Stimulated activated CD8-positive, alpha-beta memory T cell treated with anti-CD3 and anti-CD28 coated beads, Interleukin-15, amount 100 ng/mL, for 4 hours (primary cell): Measurements from ENCODE around the gene C9orf72.
A peak's percentile ranks its signal among the peaks of the same experiment; 100 is the strongest.

Source experiments
- DNase-seq, 2 donors: peaks; one replicate each; pipeline ENCODE4 v3.0.0-alpha.2; 2020; ENCODE audit warnings: low read depth in 2 of 2

C9orf72 gene

DNA sequence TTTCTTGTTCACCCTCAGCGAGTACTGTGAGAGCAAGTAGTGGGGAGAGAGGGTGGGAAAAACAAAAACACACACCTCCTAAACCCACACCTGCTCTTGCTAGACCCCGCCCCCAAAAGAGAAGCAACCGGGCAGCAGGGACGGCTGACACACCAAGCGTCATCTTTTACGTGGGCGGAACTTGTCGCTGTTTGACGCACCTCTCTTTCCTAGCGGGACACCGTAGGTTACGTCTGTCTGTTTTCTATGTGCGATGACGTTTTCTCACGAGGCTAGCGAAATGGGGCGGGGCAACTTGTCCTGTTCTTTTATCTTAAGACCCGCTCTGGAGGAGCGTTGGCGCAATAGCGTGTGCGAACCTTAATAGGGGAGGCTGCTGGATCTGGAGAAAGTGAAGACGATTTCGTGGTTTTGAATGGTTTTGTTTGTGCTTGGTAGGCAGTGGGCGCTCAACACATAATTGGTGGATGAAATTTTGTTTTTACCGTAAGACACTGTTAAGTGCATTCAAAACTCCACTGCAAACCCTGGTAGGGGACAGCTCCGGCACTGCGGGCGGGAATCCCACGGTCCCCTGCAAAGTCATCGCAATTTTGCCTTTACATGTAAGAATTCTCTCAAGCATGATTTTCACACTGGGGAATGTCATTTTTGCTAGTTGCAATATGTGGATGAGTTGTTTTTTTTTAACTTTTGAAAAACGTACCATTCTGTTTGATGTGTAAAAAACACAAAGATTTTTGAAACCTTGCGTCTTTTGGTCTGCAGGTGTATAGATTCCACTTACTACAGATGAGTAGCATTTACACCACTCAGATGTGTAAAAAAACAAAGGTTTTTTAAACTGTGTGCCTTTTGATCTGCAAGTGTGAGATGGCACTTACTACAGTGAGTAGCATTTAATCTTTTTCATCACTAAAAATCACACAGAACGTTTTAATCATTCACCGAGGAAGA lies 631 bp upstream of the C9orf72 start:
- DNase-seq: peak; percentile 83 to 97

DNA sequence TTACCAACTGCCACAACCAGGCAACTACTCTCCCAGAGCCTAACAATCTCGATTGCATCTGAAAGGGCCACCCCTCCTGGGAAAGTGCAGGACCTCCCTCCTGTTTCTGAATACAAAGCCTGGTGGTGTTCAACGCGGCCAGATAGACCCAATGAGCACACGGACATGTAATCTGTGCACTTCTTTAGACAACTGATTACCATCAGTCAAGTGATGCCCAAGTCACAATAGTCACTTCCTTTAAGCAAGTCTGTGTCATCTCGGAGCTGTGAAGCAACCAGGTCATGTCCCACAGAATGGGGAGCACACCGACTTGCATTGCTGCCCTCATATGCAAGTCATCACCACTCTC lies 739 bp downstream of the C9orf72 start:
- DNase-seq: no peak

DNA sequence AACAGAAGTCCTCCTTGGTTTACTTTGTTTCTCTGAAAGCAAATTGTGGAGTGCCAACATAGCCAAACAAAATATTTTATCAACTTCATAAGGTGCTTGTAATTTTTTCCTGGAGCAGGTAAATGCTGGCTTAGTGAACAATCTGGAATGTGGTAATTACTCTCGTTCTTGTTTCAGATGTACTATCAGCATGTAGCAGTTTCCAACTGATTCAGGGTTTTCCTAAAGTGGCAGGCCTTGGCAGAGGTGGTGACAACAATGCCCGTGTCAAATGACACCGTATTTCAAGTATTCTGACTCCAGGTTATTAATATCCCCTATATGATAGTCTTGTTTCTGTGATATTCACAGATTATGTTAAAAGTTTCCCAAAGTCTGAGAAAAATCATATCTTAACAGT lies 1.2 kb downstream of the C9orf72 start:
- no peak for DNase-seq

DNA sequence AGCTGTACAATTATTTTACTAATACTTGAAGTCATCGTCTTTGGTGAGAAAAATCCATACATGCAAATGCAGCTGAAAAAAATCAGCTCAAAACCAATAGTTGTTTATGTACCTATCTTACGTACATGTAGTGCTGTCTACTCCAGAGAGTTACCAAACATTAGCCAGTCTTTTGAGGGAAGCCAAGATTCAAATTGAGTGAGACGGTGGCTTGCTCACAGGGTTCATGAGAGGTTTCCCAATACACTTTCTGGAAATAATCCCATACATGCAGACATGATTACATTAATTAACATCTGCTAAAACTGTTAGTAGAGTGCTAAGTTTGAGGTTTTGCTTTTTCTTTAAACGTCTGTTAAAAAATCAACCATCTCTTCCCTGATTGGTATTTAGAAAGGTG lies 2.3 kb downstream of the C9orf72 start:
- DNase-seq: no peak

DNA sequence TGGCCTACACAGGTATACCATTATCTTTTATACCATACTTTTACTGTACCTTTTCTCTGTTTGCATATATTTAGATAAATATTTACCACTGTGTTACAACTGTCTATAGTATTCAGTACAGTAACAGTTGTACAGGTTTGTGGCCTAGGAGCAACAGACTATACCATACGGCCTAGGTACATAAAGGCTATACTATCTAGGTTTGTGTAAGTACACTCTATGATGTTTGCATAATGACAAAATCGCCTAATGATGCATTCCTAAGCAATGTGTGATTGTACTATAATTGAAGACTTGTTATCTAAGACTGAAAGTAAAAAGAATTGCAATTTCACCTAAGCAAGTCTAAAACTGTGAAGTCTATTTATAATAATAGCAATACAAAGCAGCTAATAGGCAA lies 3.9 kb downstream of the C9orf72 start:
- no peak for DNase-seq

DNA sequence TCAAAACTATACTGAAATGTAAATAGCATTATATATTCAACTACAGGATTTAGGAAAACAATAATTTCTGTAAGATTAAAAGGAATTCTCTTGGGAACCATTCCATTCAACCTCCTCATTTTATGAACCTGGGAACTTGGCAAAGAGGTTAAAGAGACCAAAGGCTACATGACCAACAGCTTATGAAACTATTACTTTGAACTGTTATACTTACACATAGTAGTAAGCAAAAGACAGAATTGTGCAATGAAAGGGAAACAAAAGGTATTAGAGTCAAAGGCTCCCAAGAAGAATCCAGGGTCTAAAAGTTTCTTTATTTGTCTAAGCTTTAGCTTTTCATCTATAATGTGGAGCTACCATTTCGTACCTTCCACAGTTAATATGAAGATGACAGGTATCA lies 7.2 kb downstream of the C9orf72 start:
- no peak for DNase-seq

DNA sequence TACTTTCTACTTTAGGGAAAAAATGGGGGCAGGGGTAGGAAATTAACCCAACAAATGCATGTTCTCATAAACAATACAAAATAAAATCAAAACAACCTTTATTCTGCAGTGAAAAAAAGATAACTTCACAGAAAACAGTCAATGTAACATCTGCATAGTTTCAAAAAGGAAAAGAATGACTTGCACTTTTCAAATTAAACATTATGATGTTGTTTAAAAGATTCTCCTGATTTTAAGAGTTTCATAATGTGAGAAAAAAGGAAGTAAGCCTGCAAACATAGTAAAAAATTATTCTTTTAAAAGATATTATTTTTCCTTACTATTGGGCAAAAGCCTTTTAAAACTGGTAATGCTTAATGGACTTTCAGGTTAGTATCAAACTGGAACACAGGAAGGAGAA lies 7.6 kb downstream of the C9orf72 start:
- no peak for DNase-seq

DNA sequence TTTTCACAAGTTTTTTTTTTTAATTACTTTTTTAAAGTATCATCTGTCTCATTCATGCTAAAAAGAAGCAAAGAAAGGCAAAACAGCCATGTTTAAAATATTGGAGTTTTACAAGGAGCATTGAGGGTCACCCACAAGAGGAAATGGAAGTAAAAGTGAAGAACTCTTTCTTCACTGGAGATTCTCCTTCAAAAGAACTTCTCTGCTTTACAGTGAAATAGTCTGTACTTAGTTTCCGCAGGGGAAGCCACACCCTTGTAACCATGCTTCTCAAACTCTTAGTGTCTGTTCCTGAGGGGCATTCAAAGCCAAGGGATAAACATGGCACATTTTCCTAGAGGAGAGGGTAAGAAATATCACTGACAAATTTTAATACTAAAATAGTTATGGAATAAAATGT lies 8.6 kb downstream of the C9orf72 start:
- DNase-seq: no peak

DNA sequence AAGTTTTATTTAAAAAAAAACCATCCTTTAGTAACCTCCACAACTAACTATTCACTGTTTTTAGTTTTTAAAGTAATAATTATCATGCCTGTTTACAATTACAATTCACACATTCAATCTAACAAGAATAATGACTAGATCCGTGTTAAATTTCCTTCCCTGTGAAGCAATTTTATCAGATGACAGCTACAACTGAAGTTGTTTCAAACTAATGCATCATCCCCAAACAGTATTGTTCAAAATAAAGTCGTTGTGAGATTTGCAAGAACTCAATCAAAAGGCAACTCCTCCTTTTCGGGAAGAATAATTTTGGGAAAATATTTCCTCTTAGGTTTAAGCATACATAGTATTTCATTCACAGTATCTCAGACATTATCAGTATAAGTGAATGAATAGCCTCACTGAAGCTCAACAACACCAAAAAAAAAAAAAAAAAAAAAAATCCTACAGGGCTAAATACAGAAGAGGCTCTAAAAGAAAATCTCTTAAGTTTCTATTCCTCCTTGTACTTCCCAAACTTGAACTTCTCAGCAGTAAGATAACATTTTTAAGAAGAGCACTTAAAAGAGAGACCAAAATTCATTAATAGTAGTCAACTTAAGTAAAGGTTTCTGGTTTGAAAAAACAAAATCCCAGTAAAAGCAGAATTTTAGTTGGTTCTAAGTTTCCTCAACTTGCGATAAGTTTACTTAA lies 9.4 kb downstream of the C9orf72 start:
- DNase-seq: no peak

DNA sequence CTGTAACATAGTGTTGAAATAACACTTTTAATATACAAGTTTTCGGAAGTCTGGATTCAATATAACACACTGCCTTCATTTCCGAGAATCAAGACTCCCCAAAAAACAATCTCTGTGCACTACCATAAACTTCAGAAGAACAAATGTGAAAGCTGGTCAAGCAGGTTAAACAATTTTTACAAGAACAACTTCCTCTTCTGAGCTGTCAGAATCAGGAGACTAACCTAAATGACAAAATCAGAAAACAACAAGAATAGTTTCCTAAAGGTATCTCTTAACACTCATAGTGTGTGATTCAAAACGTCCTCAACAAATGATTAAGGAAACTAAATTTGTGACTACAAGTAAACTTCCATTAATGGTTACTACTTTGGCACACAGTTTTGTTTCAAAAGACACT lies 11.6 kb downstream of the C9orf72 start:
- no peak for DNase-seq

DNA sequence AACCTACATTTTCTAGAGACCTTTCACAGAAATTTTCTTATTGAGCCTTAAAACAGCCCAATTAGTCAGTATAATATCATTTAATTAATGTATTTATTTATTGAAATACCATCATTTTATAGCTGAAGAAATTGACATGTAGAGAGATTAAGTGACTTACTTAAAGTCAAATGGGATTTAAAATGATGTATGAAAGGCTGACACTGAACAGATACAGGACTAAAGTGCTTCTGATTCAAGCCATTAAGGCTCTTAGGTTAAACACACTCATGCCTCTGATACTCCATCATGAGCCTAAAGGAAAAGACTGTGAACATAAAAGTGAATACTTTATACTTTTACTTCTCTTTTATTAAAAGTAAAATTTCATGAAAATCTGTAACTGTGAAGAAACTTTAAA lies 12.8 kb downstream of the C9orf72 start:
- DNase-seq: no peak

DNA sequence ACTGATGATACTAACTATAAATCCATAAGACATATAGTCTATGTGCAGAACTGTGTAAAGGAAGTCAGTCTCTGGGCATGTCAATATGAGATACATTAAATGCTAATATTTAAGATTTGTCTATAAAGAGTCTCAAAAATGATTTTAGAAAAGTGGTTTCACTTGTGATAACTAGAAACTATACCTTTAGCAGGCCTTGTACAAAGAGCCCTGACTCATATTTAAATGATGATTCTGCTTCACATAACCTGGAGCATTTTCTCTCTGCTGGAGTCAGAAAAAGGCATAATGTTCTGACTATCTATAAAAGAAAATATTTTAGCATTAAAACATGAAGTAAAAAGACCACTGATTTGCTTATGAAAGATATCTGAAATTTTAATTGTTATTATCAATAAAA lies 15.0 kb downstream of the C9orf72 start:
- DNase-seq: no peak

DNA sequence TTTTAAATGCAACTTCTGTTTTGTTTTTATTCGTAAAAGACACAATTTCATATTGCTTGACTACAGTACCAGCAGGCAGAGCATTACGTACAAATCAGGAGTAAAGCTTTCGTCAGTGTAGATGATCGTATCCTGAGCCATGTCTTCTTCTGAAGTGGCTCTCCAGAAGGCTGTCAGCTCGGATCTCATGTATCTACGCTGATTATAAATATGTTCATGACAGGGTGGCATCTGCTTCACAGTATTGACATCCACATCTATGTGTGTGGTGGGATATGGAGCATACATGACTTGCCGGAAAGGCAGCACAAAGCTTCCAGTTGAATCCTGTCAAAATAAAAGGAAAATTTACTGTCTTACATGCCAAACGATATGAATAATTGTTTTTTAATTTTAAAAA lies 16.8 kb downstream of the C9orf72 start:
- no peak for DNase-seq

DNA sequence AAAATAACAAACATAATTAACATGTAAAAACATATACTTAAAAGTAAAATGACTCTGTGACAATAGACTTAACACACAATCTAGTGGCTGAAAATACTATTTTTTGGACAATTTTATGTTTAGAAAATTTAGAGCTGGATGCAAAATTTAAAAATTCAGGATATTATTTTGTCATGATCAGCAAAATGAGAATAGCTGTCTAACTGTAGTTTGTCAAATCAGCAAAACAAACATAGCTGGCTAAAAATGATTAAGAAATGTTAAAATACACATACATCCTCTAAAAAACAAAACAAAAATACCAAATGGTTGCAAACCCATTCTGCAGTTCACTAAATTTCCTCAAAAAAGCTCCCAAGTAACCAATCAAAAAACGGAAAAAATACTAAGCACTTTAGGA lies 18.6 kb downstream of the C9orf72 start:
- DNase-seq: no peak

DNA sequence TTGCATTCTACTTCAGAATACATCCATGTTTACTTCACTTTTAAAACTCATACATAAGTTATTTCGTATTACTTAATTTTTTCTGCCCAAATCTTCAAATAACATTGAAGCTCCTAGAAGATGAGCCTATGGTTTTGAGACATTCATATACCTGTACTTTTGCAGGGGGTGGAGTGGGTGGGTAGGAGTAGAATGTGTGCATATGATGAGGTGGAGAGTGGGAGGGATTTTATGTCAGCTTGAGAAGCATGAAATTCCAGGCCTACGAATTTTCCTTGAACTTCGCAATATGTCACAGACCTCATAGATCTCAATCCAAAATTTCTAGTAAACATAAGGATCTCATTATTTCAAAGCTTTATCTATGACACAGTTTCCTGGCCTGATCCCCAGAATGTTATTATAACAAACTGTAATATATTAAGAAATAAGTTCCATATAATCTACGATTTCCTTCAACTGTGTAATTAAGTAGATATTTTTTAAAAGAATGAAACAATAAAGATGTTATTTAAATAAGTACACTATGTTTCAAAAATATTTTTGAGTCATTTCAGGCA lies 24.0 kb downstream of the C9orf72 start:
- DNase-seq: no peak

DNA sequence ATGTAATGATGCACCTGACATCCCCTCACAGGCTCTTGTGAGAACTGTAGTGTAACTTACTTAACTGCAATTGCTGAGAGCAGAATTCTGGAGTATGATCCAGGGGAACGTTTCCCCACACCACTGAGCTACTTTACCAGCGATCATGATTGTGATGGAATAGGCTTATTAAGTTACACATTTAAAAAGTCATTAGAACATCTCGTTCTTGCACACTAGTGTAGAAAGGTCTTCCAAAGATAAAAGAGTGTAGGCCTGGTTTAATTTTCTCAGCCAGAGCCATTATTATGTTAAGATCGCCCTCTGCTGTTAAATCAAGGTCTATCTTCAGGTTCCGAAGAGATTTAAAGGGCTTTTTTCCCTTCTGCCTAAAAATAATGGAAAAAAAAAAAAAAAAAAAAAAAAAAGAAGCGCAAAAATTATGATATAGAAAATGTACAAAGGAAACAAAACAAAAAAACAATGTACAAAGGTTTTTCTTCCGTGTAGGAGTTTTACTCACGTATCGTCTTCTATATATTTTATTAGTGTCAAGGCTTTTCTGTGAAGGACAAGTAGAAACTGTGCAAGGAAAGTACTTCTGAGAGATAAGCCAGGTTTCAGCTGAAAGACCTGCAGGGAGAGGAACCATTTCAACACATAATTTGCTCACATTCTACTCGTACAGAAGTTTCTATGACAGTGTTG lies 25.1 kb downstream of the C9orf72 start:
- no peak for DNase-seq

DNA sequence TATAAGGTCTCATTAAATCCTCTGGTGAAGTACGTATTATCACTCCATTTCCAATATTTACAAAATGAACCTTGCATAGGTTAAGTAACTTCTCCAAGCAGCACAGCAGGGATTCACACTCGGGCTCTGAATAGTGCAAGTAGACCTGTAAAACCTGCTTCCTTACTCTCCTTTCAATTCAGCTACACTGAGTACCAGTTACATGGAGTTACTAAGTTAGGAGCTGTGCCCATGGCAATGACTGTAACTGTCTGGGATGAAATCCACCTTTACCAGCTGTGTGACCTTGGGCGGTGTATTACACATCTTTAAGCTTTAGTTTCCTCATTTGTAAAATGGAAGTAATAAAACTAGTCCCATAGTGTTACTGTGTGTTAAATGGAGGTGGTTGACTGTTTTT lies 27.8 kb downstream of the C9orf72 start:
- no peak for DNase-seq

DNA sequence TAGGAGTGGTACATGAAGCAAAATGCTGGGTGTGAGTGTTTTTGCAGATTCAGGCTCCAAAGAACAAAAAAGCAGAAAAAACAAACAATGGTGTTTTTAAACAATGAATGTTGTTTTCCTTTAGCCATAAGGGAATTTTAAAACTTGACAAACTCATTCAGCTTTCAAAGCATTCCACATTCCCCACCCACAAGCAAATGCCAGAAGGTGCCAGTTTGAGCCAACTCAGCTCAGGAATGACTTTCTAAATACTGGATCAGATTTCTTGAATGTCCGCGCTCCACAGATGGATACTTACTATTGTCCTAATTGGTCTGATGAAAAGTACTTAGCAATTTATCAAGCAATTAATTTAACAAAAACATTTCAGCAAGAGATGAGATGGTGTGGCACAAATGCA lies 30.8 kb downstream of the C9orf72 start:
- DNase-seq: no peak

DNA sequence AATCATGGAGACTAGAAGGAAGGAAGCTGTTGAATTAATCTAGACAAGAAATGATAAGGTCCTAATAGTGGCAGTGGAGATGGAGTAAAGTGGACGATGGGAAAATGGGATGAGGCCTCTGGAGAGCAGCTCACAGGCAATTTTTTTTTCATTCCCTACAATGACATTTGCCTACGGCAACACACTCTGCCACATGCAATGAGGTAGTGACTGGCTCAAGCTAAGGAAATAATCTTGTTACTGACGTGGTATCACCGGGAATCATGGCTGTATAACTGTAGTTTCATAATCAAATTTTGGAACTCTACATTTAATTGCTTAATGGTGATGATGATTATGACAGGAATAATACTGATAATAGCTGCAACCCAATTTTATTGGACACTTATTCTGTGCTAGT lies 31.5 kb downstream of the C9orf72 start:
- DNase-seq: no peak

DNA sequence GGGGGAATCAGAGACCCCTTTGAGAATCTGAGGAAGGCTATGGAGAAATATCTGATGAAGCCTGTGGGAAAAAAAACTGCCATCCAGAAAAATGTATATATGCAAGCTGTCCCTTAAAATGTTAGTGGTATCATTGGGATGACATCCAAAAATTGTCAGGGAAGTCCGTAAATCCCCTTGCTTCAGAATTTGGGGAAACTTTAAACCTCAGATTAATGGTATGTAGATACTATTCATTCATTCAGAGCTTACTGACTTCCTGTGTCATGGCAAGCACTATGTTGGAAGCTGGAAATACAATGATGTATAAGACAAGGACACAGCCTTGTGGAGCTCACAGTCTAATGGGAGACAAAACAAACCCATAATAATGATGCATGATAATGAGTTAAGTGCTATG lies 32.8 kb downstream of the C9orf72 start:
- no peak for DNase-seq

DNA sequence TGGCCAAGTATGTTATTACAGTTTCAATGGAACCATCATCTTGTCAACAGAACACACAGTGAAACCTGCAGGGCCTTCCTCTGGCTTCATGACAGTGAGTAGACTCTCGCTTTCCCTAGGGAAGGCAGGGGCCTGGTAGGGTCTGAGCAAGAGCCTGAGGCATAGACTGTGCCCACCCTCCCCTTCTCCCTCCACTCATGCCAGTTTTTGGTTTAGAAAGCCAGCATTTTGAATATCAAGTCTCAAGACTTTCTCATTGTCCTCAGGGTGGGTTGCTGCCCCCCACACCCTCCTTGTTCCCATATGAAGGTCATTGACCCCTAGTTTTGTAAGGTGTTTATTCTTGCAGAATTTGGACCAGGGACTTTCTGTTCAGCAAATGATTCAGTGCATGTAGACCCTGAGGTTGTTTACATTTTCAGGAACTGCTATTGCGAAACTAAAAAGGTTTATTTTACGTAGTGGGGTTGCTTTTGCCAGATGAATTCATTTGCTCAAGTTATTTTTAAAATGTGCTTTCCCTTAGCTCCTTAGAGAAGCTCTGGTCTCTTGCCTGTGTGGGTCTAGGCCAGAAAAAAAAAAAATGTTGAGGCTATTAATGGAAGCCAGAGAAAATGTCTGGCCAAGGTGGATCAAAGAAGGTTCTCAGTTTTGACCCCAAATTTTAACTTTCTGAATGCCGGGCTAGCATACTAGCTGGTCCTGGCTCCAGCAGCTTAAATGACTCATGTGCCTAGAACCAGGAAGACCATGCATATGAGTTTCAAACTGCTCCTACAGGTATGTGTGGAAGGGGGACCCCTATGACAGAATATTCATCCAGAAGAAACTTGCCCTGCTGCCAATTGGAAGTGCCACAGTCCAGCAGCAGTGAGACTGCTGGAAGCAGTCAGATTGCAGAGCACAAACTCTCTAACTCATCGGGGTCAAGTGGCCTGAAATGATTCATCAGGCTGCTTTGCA lies 33.5 kb downstream of the C9orf72 start:
- DNase-seq: no peak
